Measurements from ENCODE around the gene DAB1. TPM values are rescaled to one million over a fixed set of nuclear protein-coding genes. Genes with fewer than 3 reads are reported as not detected.

DAB1 gene
- total RNA-seq, 1 donor from 2014 or later, result 1.6 TPM

DNA sequence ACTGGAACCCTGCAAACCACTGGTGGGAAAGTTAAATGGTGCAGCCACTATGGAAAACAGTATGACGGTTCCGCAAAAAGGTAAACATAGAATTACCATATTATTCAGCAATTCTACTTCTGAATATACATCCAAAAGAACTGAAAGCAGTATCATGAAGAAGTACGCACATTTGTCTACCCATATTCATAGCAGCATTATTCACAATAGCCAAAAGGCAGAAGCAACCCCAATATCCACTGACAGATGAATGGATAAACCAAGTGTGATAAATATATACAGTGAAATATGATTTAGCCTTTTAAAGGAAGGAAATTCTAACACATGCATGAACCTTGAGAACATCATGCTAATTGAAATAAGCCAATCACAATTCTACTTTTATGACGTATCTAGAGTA, 39.6 kb downstream of the DAB1 start:
- Histone ChIP-seq H2AFZ (ENCODE audit: low read depth, low read length) (no peak overlapping the region), H3K36me3 (ENCODE audit: insufficient read depth, low read length) (no peaks in the 10 kb centered on the region), H3K27me3 (ENCODE audit: insufficient read depth, low read length) (no peaks in the 10 kb centered on the region), H3K4me1 (ENCODE audit: insufficient read depth, low read length) (no peaks in the 10 kb centered on the region), H3K79me2 (ENCODE audit: insufficient read depth, low read length) (no peaks in the 10 kb centered on the region), H4K20me1 (ENCODE audit: insufficient read depth, low read length) (no peaks in the 10 kb centered on the region), H3K9me3 (ENCODE audit: insufficient read depth, low read depth, low read length) (no peaks in the 10 kb centered on the region), H3K27ac (ENCODE audit: low read depth, low read length) (no peak overlapping the region), H3K4me2 (ENCODE audit: low read length) (no peak overlapping the region), H3K9ac (ENCODE audit: low read length) (no peak overlapping the region), H3K4me3 (ENCODE audit: insufficient read depth, low read depth, low read length) (no peak overlapping the region)
- Mint-ChIP-seq H3K4me3 (ENCODE audit: unreplicated experiment) (no peak overlapping the region), H3K27ac (ENCODE audit: unreplicated experiment) (no peak overlapping the region), H3K27me3 (ENCODE audit: low read depth, unreplicated experiment) (peaks cover 2% of the 10 kb centered on the region), H3K9me3 (ENCODE audit: unreplicated experiment) (no peaks in the 10 kb centered on the region), H3K36me3 (ENCODE audit: low read depth, unreplicated experiment) (no peaks in the 10 kb centered on the region), H3K4me1 (ENCODE audit: low read depth, unreplicated experiment) (no peaks in the 10 kb centered on the region)
- no peak for DNase-seq (ENCODE audit: low read depth)
- FAIRE-seq, result no peak
- TF ChIP-seq, protein P1, sequence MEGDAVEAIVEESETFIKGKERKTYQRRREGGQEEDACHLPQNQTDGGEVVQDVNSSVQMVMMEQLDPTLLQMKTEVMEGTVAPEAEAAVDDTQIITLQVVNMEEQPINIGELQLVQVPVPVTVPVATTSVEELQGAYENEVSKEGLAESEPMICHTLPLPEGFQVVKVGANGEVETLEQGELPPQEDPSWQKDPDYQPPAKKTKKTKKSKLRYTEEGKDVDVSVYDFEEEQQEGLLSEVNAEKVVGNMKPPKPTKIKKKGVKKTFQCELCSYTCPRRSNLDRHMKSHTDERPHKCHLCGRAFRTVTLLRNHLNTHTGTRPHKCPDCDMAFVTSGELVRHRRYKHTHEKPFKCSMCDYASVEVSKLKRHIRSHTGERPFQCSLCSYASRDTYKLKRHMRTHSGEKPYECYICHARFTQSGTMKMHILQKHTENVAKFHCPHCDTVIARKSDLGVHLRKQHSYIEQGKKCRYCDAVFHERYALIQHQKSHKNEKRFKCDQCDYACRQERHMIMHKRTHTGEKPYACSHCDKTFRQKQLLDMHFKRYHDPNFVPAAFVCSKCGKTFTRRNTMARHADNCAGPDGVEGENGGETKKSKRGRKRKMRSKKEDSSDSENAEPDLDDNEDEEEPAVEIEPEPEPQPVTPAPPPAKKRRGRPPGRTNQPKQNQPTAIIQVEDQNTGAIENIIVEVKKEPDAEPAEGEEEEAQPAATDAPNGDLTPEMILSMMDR (IDR thresholded peaks at IDR 0.05; ENCODE audit: insufficient read depth, low read depth, low read length), result no peak
- no peak for TF ChIP-seq EZH2 (IDR thresholded peaks at IDR 0.05; ENCODE audit: insufficient read depth, low read length)

DNA sequence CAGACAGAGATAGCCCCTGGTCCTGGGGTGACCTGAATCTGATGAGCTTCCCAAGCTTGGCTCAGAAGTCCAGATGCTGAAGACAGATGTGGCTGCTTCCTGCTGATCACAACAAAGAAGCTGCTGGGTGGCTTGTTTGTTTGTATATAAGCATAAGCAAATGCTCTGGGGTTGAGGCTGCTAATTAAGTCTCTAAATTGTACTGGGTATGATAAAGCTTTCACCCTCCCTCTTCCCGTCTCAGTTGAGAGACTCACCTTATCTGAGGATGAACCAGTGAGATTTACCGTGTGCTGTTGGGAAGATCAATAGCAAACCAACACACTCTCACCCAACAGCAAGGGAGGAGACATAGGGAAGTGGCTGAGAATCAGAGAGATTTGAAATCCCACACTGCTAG, 42.0 kb downstream of the DAB1 start:
- no peak overlapping the region for H2AFZ ChIP-seq (ENCODE audit: low read depth, low read length)
- no peaks in the 10 kb centered on the region for H3K36me3 Mint-ChIP-seq (ENCODE audit: low read depth, unreplicated experiment)
- no peaks in the 10 kb centered on the region for H3K36me3 ChIP-seq (ENCODE audit: insufficient read depth, low read length)
- H3K4me3 Mint-ChIP-seq (ENCODE audit: unreplicated experiment), result no peak overlapping the region
- H3K27ac Mint-ChIP-seq (ENCODE audit: unreplicated experiment), result no peak overlapping the region
- no peaks in the 10 kb centered on the region for H3K9me3 ChIP-seq (ENCODE audit: insufficient read depth, low read depth, low read length)
- H3K9ac ChIP-seq (ENCODE audit: low read length), result no peak overlapping the region
- H3K4me1 Mint-ChIP-seq (ENCODE audit: low read depth, unreplicated experiment), result no peaks in the 10 kb centered on the region
- no peak overlapping the region for H3K4me3 ChIP-seq (ENCODE audit: insufficient read depth, low read depth, low read length)
- H3K27ac ChIP-seq (ENCODE audit: low read depth, low read length), result no peak overlapping the region
- peaks cover 2% of the 10 kb centered on the region for H3K27me3 Mint-ChIP-seq (ENCODE audit: low read depth, unreplicated experiment)
- H4K20me1 ChIP-seq (ENCODE audit: insufficient read depth, low read length), result no peaks in the 10 kb centered on the region
- no peak overlapping the region for H3K4me2 ChIP-seq (ENCODE audit: low read length)
- H3K79me2 ChIP-seq (ENCODE audit: insufficient read depth, low read length), result no peaks in the 10 kb centered on the region
- no peak for TF ChIP-seq EZH2 (IDR thresholded peaks at IDR 0.05; ENCODE audit: insufficient read depth, low read length)
- TF ChIP-seq, protein P1 (IDR thresholded peaks at IDR 0.05; ENCODE audit: insufficient read depth, low read depth, low read length), result no peak
- no peaks in the 10 kb centered on the region for H3K27me3 ChIP-seq (ENCODE audit: insufficient read depth, low read length)
- no peaks in the 10 kb centered on the region for H3K4me1 ChIP-seq (ENCODE audit: insufficient read depth, low read length)
- H3K9me3 Mint-ChIP-seq (ENCODE audit: unreplicated experiment), result no peaks in the 10 kb centered on the region
- DNase-seq (ENCODE audit: low read depth) (no peak), FAIRE-seq (no peak)

DNA sequence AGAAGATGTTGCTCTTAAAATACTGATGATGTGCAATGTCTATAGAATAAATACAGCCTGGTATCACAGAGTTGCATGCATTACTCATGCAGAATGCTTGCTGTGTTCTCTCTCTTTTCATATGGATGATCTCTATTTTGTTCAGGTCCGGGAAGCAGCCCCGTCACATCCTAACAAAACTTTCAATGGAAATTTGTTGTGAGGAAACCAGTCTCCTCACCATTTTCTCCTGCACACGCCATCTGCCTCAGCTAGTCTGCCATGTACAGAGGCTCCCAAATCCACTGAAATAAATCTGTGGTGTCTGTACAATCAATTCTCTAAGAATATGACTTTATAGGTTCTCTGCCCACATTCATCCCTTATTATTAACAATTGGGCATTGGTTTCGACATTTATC, 42.4 kb downstream of the DAB1 start:
- H3K27me3 ChIP-seq (ENCODE audit: insufficient read depth, low read length), result no peaks in the 10 kb centered on the region
- no peak for DNase-seq (ENCODE audit: low read depth)
- no peak overlapping the region for H3K9ac ChIP-seq (ENCODE audit: low read length)
- no peak overlapping the region for H3K27ac Mint-ChIP-seq (ENCODE audit: unreplicated experiment)
- H3K4me1 ChIP-seq (ENCODE audit: insufficient read depth, low read length), result no peaks in the 10 kb centered on the region
- no peak overlapping the region for H3K4me3 Mint-ChIP-seq (ENCODE audit: unreplicated experiment)
- no peaks in the 10 kb centered on the region for H3K36me3 ChIP-seq (ENCODE audit: insufficient read depth, low read length)
- H2AFZ ChIP-seq (ENCODE audit: low read depth, low read length), result no peak overlapping the region
- no peaks in the 10 kb centered on the region for H3K9me3 Mint-ChIP-seq (ENCODE audit: unreplicated experiment)
- H3K4me2 ChIP-seq (ENCODE audit: low read length), result no peak overlapping the region
- H3K9me3 ChIP-seq (ENCODE audit: insufficient read depth, low read depth, low read length), result no peaks in the 10 kb centered on the region
- no peaks in the 10 kb centered on the region for H3K79me2 ChIP-seq (ENCODE audit: insufficient read depth, low read length)
- peaks cover 2% of the 10 kb centered on the region for H3K27me3 Mint-ChIP-seq (ENCODE audit: low read depth, unreplicated experiment)
- no peak for FAIRE-seq
- no peak for TF ChIP-seq EZH2 (IDR thresholded peaks at IDR 0.05; ENCODE audit: insufficient read depth, low read length)
- TF ChIP-seq, protein P1 (IDR thresholded peaks at IDR 0.05; ENCODE audit: insufficient read depth, low read depth, low read length), result no peak
- H4K20me1 ChIP-seq (ENCODE audit: insufficient read depth, low read length), result no peaks in the 10 kb centered on the region
- H3K27ac ChIP-seq (ENCODE audit: low read depth, low read length), result no peak overlapping the region
- no peaks in the 10 kb centered on the region for H3K36me3 Mint-ChIP-seq (ENCODE audit: low read depth, unreplicated experiment)
- H3K4me1 Mint-ChIP-seq (ENCODE audit: low read depth, unreplicated experiment), result no peaks in the 10 kb centered on the region
- no peak overlapping the region for H3K4me3 ChIP-seq (ENCODE audit: insufficient read depth, low read depth, low read length)

Measured in astrocyte (in vitro differentiated cells and primary cell).